ENCODE measurements around the gene FRMD5.

FRMD5 gene

GRCh38 chr15:44018151-44018550 lies 176.9 kb downstream of the FRMD5 start:
- H2AFZ ChIP-seq (ENCODE audit: low read depth, low read length): no peak overlapping the region
- no peak overlapping the region for H3K4me3 ChIP-seq (ENCODE audit: low read depth in 1 of 2, low read length in 2 of 2)
- H3K4me1 ChIP-seq (ENCODE audit: insufficient read depth, low read length): no peaks in the 10 kb centered on the region
- H3K9ac ChIP-seq (ENCODE audit: low read depth, low read length): no peak overlapping the region
- no peak overlapping the region for H3K4me2 ChIP-seq (ENCODE audit: insufficient read depth, low read length)
- ATAC-seq (ENCODE audit: insufficient read depth, low read depth) (no peak), DNase-seq (no peak)
- H3K9me3 ChIP-seq (ENCODE audit: insufficient read depth, low read length, severe bottlenecking): no peaks in the 10 kb centered on the region
- TF ChIP-seq CTCF (IDR thresholded peaks at IDR 0.05; ENCODE audit: borderline replicate concordance, extremely low read depth, low read length, poor library complexity, severe bottlenecking) (no peak), EZH2 (IDR thresholded peaks at IDR 0.05; ENCODE audit: borderline replicate concordance, low read depth, low read length, severe bottlenecking) (no peak)
- no peaks in the 10 kb centered on the region for H3K27me3 ChIP-seq (ENCODE audit: insufficient read depth, low read length, poor library complexity)
- H3K27ac ChIP-seq (ENCODE audit: low read length): no peak overlapping the region
- no peaks in the 10 kb centered on the region for H3K79me2 ChIP-seq (ENCODE audit: insufficient read depth, low read length)
- H3K36me3 ChIP-seq (ENCODE audit: insufficient read depth, low read length): no peaks in the 10 kb centered on the region
- no peaks in the 10 kb centered on the region for H4K20me1 ChIP-seq (ENCODE audit: insufficient read depth, low read length)

- no peak for DNase-seq
- H2AFZ ChIP-seq (ENCODE audit: low read depth, low read length): no peak overlapping the region
- H3K36me3 ChIP-seq (ENCODE audit: insufficient read depth, low read length): no peaks in the 10 kb centered on the region
- H3K4me2 ChIP-seq (ENCODE audit: insufficient read depth, low read length): no peak overlapping the region
- peaks cover 2% of the 10 kb centered on the region for H3K27me3 ChIP-seq (ENCODE audit: insufficient read depth, low read length, poor library complexity)
- no peaks in the 10 kb centered on the region for H3K9me3 ChIP-seq (ENCODE audit: insufficient read depth, low read length, severe bottlenecking)
- no peak overlapping the region for H3K9ac ChIP-seq (ENCODE audit: low read depth, low read length)
- no peaks in the 10 kb centered on the region for H4K20me1 ChIP-seq (ENCODE audit: insufficient read depth, low read length)
- no peak overlapping the region for H3K4me3 ChIP-seq (ENCODE audit: low read depth in 1 of 2, low read length in 2 of 2)
- no peak for ATAC-seq (ENCODE audit: insufficient read depth, low read depth)
- no peaks in the 10 kb centered on the region for H3K4me1 ChIP-seq (ENCODE audit: insufficient read depth, low read length)
- no peaks in the 10 kb centered on the region for H3K79me2 ChIP-seq (ENCODE audit: insufficient read depth, low read length)
- TF ChIP-seq CTCF (IDR thresholded peaks at IDR 0.05; ENCODE audit: borderline replicate concordance, extremely low read depth, low read length, poor library complexity, severe bottlenecking) (no peak), EZH2 (IDR thresholded peaks at IDR 0.05; ENCODE audit: borderline replicate concordance, low read depth, low read length, severe bottlenecking) (no peak)
- no peak overlapping the region for H3K27ac ChIP-seq (ENCODE audit: low read length)
These were observed 179.3 kb downstream of the FRMD5 start for GRCh38 chr15:44015545-44016305.

GRCh38 chr15:44011238-44011854 lies 183.7 kb downstream of the FRMD5 start:
- H3K36me3 ChIP-seq (ENCODE audit: insufficient read depth, low read length): no peaks in the 10 kb centered on the region
- no peak for ATAC-seq (ENCODE audit: insufficient read depth, low read depth)
- H3K4me3 ChIP-seq (ENCODE audit: low read depth in 1 of 2, low read length in 2 of 2): no peak overlapping the region
- H3K4me2 ChIP-seq (ENCODE audit: insufficient read depth, low read length): no peak overlapping the region
- H3K9ac ChIP-seq (ENCODE audit: low read depth, low read length): no peak overlapping the region
- H3K4me1 ChIP-seq (ENCODE audit: insufficient read depth, low read length): no peaks in the 10 kb centered on the region
- no peaks in the 10 kb centered on the region for H4K20me1 ChIP-seq (ENCODE audit: insufficient read depth, low read length)
- no peaks in the 10 kb centered on the region for H3K9me3 ChIP-seq (ENCODE audit: insufficient read depth, low read length, severe bottlenecking)
- TF ChIP-seq EZH2 (IDR thresholded peaks at IDR 0.05; ENCODE audit: borderline replicate concordance, low read depth, low read length, severe bottlenecking) (no peak), CTCF (IDR thresholded peaks at IDR 0.05; ENCODE audit: borderline replicate concordance, extremely low read depth, low read length, poor library complexity, severe bottlenecking) (no peak)
- no peak overlapping the region for H2AFZ ChIP-seq (ENCODE audit: low read depth, low read length)
- peaks cover 5% of the 10 kb centered on the region for H3K27me3 ChIP-seq (ENCODE audit: insufficient read depth, low read length, poor library complexity)
- H3K79me2 ChIP-seq (ENCODE audit: insufficient read depth, low read length): no peaks in the 10 kb centered on the region
- no peak for DNase-seq
- H3K27ac ChIP-seq (ENCODE audit: low read length): no peak overlapping the region
